Osteocyte (in vitro differentiated cells): ENCODE results near the gene MYOF. TPM values are rescaled to one million over a fixed set of nuclear protein-coding genes. Genes with fewer than 3 reads are reported as not detected.

Source experiments
- DNase-seq: peaks from one replicate; pipeline ENCODE4 v3.0.0; 2021; ENCODE audit warnings: mixed read lengths; ENCODE audit not compliant: unreplicated experiment; ENCODE audit errors: extremely low spot score
- H3K27ac Mint-ChIP-seq: one replicate; pipeline ENCODE4 v1.8.0; 2021; ENCODE audit warnings: mild to moderate bottlenecking, mixed read lengths; ENCODE audit not compliant: unreplicated experiment
- H3K27me3 Mint-ChIP-seq: one replicate; pipeline ENCODE4 v1.8.0; 2021; ENCODE audit warnings: mixed read lengths; ENCODE audit not compliant: unreplicated experiment
- H3K36me3 Mint-ChIP-seq: one replicate; pipeline ENCODE4 v1.8.0; 2021; ENCODE audit warnings: mixed read lengths; ENCODE audit not compliant: unreplicated experiment
- H3K4me1 Mint-ChIP-seq: one replicate; pipeline ENCODE4 v1.8.0; 2021; ENCODE audit warnings: mixed read lengths; ENCODE audit not compliant: unreplicated experiment
- H3K4me3 Mint-ChIP-seq: one replicate; pipeline ENCODE4 v1.8.0; 2021; ENCODE audit warnings: mild to moderate bottlenecking, moderate library complexity, mixed read lengths; ENCODE audit not compliant: unreplicated experiment
- H3K9me3 Mint-ChIP-seq: one replicate; pipeline ENCODE4 v1.8.0; 2021; ENCODE audit warnings: mixed read lengths; ENCODE audit not compliant: unreplicated experiment
- total RNA-seq: library from RNA; stranded (reverse); gene quantifications from 2 replicates; pipeline ENCODE4 v1.2.1, GENCODE V29; 2021
- TF ChIP-seq, protein P1 (sequence below): fragments of 200-600 bp; sonication (generic); IDR thresholded peaks from 2 replicates; pipeline ENCODE4 v1.5.0; 2021; ENCODE audit warnings: antibody characterized with exemption, mild to moderate bottlenecking, moderate library complexity

Gene MYOF
- total RNA-seq, 1 donor from 2014 or later = 470 TPM

DNA sequence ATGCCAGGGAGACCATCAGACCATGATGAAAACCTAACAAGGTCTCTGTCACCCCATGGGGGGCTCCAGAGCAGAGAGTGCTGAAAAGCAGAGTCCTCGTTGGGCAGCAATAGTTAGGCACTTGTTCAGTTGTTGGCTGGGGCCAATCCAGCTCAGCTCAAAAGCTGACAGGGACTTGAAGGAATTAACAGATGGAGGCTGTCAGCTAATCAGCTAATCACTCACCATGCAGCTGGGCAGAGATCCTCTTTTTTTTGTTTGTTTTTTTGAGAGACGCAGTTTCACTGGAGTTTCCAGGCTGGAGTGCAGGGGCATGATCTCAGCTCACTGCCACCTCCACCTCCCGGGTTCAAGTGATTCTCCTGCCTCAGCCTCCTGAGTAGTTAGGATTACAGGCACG is 32.4 kb upstream of the MYOF start:
- Mint-ChIP-seq H3K9me3 (no peaks in the 10 kb centered on the region), H3K27me3 (no peaks in the 10 kb centered on the region), H3K36me3 (peaks cover 4% of the 10 kb centered on the region), H3K4me1 (peaks cover 21% of the 10 kb centered on the region), H3K4me3 (no peak overlapping the region), H3K27ac (peak overlapping the region; percentile 78)
- TF ChIP-seq, protein P1, sequence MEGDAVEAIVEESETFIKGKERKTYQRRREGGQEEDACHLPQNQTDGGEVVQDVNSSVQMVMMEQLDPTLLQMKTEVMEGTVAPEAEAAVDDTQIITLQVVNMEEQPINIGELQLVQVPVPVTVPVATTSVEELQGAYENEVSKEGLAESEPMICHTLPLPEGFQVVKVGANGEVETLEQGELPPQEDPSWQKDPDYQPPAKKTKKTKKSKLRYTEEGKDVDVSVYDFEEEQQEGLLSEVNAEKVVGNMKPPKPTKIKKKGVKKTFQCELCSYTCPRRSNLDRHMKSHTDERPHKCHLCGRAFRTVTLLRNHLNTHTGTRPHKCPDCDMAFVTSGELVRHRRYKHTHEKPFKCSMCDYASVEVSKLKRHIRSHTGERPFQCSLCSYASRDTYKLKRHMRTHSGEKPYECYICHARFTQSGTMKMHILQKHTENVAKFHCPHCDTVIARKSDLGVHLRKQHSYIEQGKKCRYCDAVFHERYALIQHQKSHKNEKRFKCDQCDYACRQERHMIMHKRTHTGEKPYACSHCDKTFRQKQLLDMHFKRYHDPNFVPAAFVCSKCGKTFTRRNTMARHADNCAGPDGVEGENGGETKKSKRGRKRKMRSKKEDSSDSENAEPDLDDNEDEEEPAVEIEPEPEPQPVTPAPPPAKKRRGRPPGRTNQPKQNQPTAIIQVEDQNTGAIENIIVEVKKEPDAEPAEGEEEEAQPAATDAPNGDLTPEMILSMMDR = no peak
- DNase-seq = no peak

DNA sequence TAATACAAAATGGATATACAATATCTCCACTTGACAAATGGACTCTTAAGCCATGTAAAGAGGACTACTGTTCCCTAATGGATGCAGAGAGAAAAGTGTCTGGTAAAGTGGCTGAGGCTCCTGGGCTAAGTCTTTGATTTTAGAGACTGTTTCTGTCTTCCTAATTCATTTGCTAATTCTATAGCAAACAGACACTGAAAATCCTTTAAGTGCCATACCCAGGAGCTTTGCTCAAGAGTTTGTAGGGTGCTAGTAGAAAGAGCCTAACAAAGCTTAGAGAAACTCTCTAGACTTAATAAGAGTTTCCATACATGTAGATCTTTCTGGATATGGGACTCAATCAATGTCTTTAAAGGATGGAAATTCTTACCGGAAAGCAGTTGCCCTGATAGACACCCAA is 31.0 kb upstream of the MYOF start:
- H3K36me3 Mint-ChIP-seq = peaks cover 2% of the 10 kb centered on the region
- peaks cover 21% of the 10 kb centered on the region for H3K4me1 Mint-ChIP-seq
- no peak overlapping the region for H3K27ac Mint-ChIP-seq
- H3K9me3 Mint-ChIP-seq = no peaks in the 10 kb centered on the region
- TF ChIP-seq, protein P1 = no peak
- no peak overlapping the region for H3K4me3 Mint-ChIP-seq
- no peak for DNase-seq
- no peaks in the 10 kb centered on the region for H3K27me3 Mint-ChIP-seq

DNA sequence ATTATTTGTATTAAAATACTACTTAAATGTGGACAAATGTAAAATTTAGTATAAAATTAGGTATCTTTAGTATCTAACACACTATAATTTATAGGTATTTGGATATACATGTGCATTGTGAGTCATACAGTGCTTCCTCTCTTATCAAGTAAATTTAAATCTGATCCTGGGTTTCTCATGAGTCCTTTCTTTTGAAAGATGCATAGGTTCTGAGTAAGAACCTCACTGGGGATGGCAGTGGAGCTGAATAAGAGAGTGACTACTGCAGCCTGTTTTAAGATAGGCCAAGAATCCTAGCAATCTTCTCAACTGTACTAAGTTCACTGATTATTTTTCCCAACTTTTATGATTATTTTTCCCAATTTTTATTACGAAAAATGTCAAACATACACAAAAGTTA is 30.4 kb upstream of the MYOF start:
- Mint-ChIP-seq H3K27me3 (no peaks in the 10 kb centered on the region), H3K36me3 (peaks cover 2% of the 10 kb centered on the region), H3K4me1 (peaks cover 21% of the 10 kb centered on the region), H3K9me3 (no peaks in the 10 kb centered on the region), H3K27ac (no peak overlapping the region), H3K4me3 (no peak overlapping the region)
- no peak for DNase-seq
- TF ChIP-seq, protein P1 = no peak

DNA sequence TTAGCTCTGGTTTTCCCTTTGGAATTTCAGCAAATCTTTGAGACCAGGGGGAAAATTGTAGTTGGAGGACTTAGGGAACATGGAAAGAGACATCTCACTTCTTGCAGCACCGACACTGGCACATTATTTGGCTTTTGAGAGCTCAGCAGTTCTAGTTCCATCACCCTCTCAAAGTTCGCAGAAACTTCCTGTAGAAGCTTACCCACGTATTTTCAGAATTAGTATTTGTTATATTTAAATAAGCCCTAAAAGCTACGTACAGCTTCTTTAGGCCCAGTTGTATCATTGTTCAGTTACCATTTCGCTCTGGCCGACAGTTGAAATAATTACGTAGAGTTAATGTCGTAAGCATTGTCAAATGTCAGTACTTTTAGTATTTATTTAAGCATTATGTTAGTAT is 27.7 kb upstream of the MYOF start:
- no peak overlapping the region for H3K27ac Mint-ChIP-seq
- H3K4me1 Mint-ChIP-seq = peaks cover 5% of the 10 kb centered on the region
- no peaks in the 10 kb centered on the region for H3K36me3 Mint-ChIP-seq
- H3K9me3 Mint-ChIP-seq = no peaks in the 10 kb centered on the region
- H3K4me3 Mint-ChIP-seq = no peak overlapping the region
- DNase-seq = no peak
- H3K27me3 Mint-ChIP-seq = no peaks in the 10 kb centered on the region
- TF ChIP-seq, protein P1 = no peak

DNA sequence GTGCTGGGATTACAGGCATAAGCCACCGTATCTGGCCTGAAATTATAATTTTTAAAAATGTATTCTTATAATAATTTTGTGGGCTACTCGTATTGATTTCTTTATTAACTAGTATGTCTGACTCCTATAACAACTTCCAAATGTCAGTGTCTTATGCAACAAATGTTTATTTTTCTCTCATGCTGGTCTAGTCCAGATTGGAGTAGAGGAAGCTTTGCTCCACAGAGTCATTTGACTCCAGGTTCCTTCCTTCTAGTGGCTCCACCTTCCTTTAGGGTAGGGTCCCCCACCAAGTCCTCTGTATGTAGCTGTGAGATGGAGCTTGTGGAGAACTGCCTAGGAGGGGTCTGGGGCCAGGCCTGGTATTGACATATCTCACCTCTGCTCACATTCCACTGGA is 22.9 kb upstream of the MYOF start:
- H3K36me3 Mint-ChIP-seq = no peaks in the 10 kb centered on the region
- no peaks in the 10 kb centered on the region for H3K9me3 Mint-ChIP-seq
- H3K4me3 Mint-ChIP-seq = no peak overlapping the region
- TF ChIP-seq, protein P1 = no peak
- H3K4me1 Mint-ChIP-seq = peaks cover 10% of the 10 kb centered on the region
- H3K27me3 Mint-ChIP-seq = no peaks in the 10 kb centered on the region
- DNase-seq = no peak
- peak overlapping the region; percentile 9 for H3K27ac Mint-ChIP-seq
